CD4-positive, alpha-beta T cell treated with Interferon alpha-2 for 1 hour (primary cell): ENCODE measurements around the gene SHISA5.
A peak's percentile ranks its signal among the peaks of the same experiment; 100 is the strongest.

Experiments used
- DNase-seq, 2 donors: peaks; one replicate each; pipeline ENCODE4 v3.0.0-alpha.2; 2020 to 2022

SHISA5 gene

DNA sequence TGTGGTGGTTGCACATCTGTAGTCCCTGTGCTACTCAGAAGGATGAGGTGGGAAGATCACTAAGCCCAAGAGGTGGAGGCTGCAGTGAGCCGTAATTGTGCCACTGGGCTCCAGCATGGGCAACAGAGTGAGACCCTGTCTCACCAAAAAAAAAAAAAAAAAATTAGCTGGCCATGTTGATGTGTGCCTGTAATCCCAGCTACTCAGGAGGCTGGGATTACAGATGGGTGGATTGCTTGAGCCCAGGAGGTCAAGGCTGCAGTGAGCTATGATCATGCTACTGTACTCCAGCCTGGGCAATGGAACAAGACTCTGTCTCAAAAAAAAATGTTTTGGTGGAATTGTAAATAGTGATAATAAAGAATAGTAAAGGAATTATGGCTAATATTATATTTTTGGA is 47.5 kb downstream of the SHISA5 start:
- no peak for DNase-seq

DNA sequence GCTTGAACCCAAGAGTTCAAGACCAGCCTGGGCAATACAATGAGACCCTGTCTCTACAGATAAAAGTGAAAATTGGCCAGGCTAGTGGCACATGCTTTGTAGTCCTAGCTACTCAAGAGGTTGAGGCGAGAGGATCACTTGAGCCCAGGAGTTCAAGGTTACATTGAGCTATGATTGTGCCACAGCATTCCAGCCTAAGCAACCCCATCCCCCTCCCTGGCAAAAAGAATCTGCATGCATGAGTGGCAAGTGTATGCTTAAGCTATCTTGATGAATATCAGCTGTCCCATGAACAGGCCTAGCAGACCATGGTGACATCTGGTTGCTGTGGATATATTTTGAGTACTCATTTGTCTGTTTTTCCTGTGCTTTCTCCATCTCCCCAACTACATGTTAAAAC is 52.7 kb downstream of the SHISA5 start:
- no peak for DNase-seq

DNA sequence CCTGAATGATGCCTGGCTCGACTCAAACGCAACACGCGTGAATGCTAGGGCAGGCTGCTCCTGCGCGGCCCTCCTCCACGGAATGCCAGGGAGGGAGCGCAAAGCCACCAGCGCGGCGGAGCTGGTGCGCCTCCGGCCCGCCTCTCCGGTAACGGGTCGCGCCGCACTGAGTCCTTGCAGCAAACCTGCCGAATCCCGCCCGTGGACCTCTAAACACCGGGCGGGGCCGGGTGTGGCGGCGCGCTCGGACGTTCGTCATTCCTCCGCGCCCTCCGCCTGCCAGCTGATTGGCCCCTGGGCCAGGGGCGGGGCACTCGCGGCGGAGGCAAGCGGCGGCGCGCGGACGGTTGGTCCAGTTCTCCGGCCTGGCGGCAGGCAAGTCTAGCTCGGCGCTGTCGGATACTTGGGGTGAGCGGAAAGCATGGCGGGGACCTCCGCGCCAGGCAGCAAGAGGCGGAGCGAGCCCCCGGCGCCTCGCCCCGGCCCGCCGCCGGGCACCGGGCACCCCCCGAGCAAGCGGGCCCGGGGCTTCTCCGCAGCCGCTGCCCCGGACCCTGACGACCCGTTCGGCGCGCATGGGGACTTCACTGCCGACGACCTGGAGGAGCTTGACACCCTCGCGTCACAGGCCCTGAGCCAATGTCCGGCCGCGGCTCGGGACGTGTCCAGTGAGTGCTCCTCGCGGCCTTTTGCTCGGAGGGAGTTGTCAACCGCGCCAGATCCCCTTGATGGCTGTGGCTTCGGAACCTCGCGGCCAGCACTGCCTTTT is 57.4 kb downstream of the SHISA5 start, which contains the start of gene ATRIP:
ATRIP (plus strand) TSS at position 313 of the 769 bp plus-strand sequence; CDS start at position 422, 109 bp downstream.
- DNase-seq, result peak; percentile 78 to 91

DNA sequence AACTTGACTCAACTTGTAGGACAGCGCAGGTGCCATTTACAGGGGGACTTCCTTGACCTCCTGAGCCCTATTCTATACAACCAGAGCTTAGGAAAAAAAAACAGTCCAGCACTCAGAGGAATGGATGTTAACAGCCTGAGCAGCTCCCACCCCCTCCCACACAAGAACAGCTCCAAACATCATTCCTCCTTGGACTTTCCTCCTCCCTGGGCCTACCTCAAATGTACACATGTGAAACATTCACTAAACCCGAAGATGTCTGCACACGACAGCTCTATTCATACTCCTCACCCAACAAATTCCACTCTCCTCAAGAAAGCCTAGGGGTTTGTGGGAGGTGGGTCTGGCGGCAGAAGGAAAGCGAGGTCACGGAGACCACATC is 57.9 kb downstream of the SHISA5 start:
- DNase-seq, result no peak

DNA sequence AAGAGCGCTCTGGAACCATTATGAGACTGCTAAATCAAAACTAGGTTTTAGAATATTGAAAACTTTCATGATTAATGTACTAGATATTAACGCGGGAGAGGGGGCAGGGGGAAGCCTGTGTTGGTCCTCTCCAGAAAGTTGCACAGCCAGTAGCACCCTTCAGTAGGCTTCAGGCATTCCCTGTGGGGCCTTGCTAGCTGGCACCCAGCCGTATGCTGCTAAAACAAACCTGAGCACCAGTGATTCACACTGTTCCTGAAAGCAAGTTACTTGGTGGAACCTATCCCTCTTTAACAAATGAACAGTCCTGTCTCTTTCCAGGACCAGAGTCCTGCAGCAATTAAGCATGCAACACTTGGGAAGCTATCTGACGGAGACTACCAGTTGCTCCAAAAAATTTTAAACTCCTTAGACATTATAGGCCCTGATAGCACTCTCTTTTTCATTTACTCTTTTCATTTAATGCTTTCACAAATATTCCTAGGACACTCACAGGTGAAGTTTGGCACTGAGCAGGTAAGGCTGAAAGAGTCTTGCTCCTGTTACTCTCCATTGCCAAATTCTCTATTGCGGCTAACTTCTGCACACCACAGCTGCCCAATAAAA is 58.6 kb downstream of the SHISA5 start:
- DNase-seq, result no peak

DNA sequence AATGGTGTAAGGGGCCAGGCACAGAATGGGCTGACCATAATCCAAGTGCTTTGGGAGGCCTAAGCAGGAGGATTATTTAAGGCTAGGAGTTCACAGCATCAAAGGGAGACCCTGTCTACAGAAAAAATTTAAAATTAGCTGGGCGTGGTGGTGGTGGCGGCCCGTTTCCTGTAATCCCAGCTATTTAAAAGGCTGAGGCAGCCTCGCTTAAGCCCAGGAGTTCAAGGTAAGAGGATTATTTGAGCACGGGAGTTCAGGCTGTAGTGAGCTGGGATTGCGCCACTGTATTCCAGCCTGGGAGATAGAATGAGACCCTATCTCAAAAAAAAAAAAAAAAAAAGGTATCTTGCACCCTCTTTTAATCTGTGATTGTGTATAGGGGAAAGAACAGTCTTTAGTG is 62.0 kb downstream of the SHISA5 start:
- no peak for DNase-seq

DNA sequence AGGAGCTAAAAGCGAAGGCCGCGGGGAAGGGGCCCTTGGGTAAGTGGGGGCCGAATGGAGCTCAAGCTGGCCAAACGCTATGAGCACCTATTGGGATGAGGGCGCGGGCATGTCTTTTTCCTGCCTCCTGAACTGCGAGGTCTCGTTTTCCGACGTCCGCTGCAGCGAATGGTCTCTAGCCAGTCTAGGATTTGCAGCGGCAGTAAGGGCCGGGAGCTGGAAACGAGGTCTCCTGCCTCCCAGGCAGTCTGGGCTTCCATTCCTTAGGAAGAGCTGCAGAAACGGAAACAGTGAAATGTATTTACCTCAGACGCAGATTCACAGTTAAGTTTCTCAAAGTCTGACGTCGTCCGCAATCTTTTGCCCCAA is 63.4 kb downstream of the SHISA5 start:
- peak in 1 of 2 donors; percentile 30 for DNase-seq

DNA sequence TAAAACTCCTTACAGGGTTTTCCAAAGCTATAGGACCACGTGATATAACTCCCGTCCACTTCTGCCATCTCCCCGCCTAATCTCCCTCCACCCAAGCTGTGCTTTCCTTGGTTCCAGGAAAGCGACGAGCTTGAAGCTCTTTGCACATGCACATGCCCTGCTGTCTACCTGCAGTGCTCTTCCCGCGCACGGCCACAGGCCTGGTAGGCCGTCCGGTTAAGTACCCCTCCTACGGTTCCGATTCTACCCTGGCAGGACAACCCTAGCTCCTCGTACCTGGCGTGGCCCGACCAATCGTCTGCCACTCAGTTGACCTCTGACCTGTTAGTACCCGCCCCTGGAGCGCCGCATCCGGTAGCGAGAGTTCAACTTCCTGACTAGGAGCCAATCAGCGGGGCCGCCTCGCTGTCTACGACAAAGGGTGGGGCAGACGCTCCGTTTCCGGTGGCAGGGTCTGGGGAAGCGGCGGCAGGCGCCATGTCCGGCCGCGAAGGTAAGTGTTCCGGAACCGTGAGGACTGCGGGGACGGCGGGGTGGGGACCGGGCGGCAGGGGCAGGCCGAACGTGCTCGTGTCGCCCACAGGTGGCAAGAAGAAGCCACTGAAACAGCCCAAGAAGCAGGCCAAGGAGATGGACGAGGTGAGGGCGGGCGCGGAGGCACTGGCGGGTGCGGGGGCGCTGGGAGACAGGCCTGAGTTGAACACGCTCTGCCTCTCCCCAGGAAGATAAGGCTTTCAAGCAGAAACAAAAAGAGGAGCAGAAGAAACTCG is 64.0 kb downstream of the SHISA5 start, which contains the start of the genes CCDC51 and TMA7:
CCDC51 (minus strand) TSS at position 300 of the 770 bp plus-strand sequence. CDS start 4,991 bp downstream, outside the sequence.
TMA7 (plus strand) TSS at position 438 of the 770 bp plus-strand sequence; CDS start at position 478, 40 bp downstream.
- peak; percentile 97 to 98 for DNase-seq

DNA sequence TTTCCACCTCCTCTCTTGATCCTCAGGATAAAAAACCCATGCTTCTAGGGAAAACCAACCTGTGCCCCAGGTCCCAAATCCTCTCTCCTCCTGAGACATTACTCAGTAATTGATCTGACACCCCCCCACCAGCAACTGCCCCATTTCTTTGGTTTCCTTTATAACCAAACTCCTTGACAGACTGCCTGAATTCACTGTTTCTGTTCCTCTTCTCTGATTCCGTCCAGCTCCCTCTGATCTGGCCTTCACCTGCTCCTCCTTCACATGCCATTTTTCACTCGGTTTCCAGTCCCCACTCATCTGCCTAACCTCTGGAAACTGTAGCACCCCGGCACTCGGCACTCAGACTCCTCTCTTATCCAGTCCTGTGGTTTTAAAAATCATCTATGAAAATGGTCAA is 66.2 kb downstream of the SHISA5 start:
- no peak for DNase-seq

DNA sequence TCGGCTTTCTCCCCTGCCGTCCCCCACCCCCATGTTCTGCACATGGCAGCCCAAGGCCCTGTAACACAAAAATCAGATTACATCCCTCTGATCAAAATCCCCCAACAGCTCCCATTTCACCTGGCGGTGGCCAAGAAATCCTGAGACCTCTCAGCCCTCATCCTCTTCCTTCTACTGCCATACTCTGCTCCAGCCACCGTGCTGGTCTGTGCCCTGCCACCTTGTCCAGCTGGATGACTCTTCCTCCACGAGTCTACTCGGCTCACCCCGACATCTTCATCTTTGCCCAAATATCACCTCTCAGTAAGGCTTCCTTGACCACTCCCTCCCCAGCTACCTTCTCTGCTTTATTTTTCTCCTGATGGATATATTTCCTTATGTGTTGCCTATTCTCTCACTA is 67.1 kb downstream of the SHISA5 start:
- DNase-seq, result no peak

DNA sequence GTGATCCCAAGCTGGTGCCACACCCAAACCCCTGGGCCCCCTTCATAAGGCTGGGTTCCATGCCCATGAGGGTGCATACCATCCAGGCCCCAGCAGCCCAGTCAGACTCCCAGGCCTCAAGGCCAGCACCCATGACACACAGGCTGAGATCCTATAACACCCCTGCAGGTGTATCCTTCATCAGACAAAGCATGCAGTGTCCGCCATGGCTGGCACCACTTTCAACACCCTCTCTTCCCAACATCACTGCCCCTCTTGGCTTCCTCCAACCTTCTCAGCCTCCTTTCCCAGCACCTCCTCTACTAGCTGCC is 67.5 kb downstream of the SHISA5 start:
- DNase-seq, result no peak

DNA sequence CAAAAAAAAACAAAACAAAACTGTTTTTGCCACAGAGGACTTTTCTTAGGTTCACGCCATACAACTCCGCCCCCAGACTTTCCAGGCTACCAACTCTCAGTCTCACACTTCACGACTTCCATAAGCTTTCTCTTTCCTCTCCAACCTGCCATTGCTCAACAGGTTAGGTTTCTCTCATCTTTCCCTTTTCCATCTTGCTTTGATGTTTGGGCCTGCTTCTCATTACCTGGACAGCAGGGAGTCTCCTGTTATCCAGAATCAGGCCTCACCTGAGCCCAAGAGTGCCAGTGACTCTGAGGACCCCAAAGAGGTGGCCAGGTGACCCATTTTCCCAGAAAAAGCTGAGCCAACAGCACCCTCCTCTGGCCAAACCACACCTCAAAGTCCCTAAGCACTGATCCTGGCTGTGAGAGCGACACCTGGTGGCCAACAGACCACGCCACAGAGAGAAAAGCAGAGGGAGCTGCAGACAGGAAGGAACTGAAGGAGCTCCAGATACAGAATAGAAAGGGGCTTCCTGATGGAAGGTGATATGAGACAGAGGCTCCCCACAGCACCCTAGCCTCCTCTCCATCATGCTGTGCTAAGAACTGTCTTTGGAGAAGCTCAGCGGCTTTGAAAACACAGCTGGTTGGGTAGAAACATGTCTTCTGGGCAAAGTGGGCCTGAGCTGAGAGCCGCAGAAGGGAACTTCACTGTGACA is 68.0 kb downstream of the SHISA5 start:
- peak; percentile 86 to 90 for DNase-seq

DNA sequence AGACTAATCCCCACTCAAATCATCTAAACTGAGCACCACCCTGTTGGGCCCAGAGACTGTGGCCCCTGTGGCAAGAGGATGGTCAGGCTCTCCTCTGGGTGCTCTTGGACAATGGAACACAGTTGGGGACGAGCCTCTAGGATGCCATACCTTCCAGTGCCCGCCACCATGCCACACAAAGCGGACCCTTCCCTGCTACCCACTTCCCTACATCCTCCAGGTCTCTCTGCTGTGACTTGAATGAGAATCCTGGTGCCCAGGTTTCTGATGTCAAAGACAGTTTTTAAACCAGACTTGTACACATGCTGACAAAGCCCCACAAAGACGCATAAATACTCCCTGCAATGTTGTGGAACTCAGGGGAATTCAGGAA is 68.8 kb downstream of the SHISA5 start:
- no peak for DNase-seq

DNA sequence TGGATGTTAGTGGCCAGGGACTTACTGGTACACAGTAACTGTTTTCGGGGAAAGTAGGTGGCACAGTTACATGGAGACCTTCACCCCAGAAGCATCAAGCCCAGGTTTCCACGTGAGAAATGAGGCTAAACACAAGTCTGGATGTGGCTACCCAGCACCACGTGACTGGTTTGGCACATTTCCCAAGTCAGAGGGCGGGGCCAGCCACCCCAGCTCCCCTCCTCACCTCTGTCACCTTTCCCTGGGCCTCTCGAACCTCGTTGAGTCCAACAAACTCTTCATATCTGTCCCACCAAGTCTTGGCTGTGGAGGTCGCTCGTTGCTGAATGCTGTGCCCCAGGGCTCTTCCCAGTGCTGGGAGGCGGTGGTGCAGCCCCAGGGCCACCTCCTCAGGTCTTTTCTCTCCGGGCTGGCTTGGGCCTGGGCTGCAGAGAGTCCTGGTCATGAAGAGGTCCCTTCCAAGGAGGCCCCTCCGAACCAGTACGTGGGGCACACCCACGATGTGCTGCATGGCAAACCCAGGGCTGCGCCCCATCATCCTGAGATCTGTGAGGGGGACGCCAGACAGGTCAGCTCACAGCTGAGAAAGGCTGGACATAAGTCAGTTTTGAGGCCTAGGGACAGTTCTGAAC is 69.3 kb downstream of the SHISA5 start:
- DNase-seq, result peak in 1 of 2 donors; percentile 25

DNA sequence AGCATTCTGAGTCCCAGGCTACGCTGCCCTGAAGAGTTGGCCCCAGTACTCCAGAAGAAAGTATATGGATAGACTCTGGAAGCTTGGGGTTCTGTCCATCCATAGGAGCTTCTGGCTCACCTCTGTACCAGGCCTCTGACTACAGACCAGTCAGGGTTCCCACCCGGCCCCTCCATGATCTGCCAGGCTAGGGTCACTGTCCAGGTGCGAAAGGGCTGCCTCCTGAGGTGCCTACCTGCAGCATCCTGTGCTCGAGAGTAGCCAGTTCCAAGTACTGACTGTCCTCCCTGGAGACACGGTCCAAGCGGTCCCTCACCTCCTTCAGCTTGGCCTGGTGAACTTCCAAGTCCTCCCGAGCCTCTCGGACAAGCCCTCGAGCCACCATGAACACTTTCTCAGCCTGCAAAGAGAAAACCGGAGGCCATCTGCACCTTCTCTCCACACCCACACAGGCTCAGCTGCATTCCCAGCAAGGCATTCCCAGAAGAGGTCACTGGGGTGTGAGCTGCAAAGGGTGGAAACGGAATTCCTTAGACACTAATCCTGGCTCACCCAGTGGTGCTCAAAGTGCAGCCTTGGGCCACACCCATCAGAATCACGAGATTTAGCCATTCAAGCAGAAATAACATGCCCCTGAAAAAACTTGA is 70.4 kb downstream of the SHISA5 start:
- no peak for DNase-seq

DNA sequence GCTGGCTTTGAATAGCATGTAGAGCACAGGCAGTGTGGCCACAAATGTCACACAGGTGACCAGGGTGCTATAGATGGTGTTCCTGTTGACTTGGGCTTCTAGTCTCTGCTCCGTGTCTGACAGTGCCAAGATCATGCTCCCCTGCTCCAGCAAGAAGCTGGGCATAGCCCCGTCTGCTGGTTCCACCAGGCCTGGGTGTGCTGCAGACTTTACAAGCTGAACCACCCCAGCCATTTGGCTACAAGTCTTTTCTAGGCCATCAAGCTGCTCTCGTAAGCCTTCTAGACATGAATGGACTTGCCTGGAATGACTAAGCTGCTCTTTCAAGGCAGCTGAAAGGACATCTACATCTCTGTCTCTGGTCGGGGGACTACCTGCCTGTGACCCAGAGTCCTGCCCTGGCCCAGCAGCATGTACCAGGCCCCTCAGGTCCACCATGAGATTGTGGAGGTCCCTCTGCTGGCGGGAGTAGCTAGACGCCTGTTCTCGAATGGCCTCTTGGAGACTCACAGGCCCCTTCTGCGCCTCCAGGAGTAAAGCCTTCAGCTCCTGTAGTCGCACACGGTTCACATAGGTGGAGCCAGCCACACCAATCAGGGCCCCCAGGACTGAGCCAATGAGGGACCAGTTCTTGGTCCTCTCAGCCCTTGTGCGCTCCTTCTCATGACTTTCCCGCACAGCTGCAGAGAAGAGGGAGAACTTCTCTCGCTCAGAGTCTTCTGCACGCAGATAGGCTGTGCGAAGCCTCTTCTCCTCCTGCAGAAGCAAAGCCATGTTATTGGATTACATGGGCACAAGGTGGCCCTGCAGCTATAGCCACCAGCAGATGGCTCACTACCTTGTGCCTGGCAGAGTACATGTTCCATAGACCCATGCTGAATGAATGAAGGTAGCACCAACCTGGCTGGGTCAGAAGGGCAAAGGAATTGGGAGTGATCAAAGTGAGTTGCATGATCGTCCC is 71.3 kb downstream of the SHISA5 start:
- no peak for DNase-seq

DNA sequence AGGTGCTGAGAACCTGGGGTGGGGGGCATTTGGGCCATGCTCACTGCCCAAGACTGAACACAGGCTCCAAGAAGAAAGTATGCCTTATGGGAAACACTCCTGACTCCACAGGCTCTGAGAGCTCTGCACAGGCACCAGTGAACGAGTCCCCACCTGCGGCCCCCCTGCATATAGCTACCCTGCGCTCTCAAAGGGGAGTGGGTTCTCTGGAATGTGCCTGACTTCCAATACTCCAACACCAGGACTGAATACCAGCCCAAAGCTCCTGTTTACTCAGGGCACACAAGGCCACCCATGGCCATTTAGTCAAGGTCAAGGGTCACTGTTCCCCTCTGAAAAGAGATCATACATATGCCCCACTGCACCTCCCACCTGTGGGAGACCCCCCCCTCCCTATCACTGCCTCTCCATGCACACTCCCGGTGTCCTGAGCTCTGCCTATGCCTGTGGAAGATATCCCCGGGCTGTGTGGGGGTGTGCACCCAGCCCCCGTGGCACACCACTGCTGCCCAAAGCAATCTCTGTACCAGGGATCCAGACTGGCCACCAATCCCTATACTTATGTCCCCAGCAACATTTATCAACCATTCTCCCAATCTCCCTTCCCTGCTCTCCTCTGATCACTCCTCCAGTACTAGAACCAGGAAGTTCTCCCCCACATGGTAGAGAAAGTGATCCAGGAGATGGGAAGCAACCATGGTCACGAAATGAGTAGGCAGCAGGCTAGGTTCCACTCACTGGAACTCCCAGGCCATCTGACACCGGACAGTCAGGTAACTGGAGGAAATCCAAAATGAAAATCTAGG is 72.5 kb downstream of the SHISA5 start:
- DNase-seq, result no peak

DNA sequence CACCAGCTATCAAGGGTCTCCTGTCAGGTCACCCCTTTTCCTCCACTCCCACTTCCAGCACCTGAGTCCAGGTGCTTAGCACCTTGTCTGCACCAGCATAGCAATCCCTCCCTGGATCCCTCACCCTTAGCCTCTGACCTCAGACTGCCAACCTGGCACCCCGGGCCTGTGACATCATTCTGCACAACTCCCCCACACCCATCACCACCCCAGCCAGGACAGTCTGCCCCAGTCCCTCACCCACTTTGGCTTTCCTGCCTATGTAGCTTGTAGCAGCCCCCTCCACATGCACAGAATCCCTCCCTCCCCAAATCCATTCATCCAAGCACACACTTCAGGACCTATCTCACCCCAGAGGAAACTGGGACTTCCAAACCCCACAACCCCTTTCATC is 73.3 kb downstream of the SHISA5 start:
- no peak for DNase-seq

DNA sequence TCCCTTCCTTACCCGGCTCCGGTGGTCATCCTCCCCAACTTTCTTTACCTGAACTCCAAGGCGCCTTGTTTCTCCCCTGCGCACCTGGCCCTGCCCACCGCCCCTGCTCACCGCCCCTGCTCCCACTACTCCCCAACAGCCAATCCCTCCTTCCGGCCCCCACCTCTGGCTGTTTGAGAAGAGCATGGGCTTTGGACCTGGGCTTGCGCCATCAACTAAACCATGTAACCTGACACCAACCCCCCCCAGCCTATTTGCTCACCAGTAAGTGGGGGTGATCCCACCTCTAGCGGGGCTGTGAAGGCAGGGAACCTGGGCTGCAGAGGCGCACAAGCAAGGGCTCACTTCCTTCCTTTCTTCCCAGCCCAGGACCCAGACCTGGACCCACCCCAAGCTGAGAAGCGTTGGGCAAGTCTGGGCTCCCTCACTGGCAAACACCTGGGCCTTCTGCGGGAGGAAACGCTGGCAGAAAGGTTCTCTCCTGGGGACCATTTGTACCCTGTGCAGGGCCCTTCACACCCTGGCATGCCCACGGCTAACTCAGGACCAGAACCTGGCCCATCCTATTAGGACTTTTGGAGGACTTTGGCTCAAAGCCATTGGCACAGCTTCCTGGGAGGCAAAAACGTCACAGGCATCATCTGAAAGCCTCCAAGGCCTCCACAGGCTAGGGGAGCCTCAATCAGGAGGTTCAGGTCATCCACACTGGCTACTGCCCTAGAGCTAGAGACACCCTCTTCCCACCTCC is 73.8 kb downstream of the SHISA5 start, which contains the start of gene PLXNB1:
PLXNB1 (minus strand) TSS at position 127 of the 748 bp plus-strand sequence. CDS start 5,475 bp downstream, outside the sequence.
- peak in 1 of 2 donors; percentile 17 for DNase-seq
